ENCODE measurements around the gene AKT3. TPM values are rescaled to one million over a fixed set of nuclear protein-coding genes. Genes with fewer than 3 reads are reported as not detected.

The AKT3 gene
- polyA plus RNA-seq, 1 donor (not counting 4 experiments of a cell fraction or from before 2014, with no cell fraction given): 2.9 TPM

GRCh38 chr1:243620096-243620495 is 229.9 kb downstream of the AKT3 start:
- Histone ChIP-seq H3K27ac (ENCODE audit: control insufficient read depth, insufficient read depth, low read length) (no peak overlapping the region), H3K4me2 (ENCODE audit: control insufficient read depth, extremely low read depth, insufficient read depth, low read depth, low read length) (no peak overlapping the region), H4K20me1 (ENCODE audit: control insufficient read depth, extremely low read depth, insufficient read depth, low read length) (no peaks in the 10 kb centered on the region), H3K9ac (ENCODE audit: control insufficient read depth, extremely low read depth, insufficient read depth, low read length) (no peak overlapping the region), H3K27me3 (ENCODE audit: control insufficient read depth, extremely low read depth, insufficient read depth, low read length) (no peaks in the 10 kb centered on the region), H3K36me3 (ENCODE audit: control insufficient read depth in 2 of 2, extremely low read depth in 1 of 2, insufficient read depth in 2 of 2, low read length in 2 of 2) (no peaks in the 10 kb centered on the region), H3K79me2 (ENCODE audit: control insufficient read depth, insufficient read depth, low read length) (no peaks in the 10 kb centered on the region), H2AFZ (ENCODE audit: control insufficient read depth, low read length) (no peak overlapping the region), H3K4me3 (ENCODE audit: control insufficient read depth in 2 of 3, extremely low read depth in 1 of 3, insufficient read depth in 2 of 3, low read depth in 1 of 3, low read length in 3 of 3) (no peak overlapping the region), H3K9me1 (ENCODE audit: control insufficient read depth, extremely low read depth, insufficient read depth, low read length) (no peaks in the 10 kb centered on the region), H3K4me1 (ENCODE audit: control insufficient read depth, extremely low read depth, insufficient read depth, low read length) (no peaks in the 10 kb centered on the region), H3K9me3 (ENCODE audit: control insufficient read depth, low read depth, low read length) (peaks cover 3% of the 10 kb centered on the region)
- TF ChIP-seq EZH2 (IDR thresholded peaks at IDR 0.05; ENCODE audit: low read length) (no peak), CTCF (optimal IDR thresholded peaks at IDR 0.05 in 1 of 3, IDR thresholded peaks at IDR 0.05 in 1 of 3, conservative IDR thresholded peaks at IDR 0.05 in 1 of 3; ENCODE audit: extremely low read depth in 1 of 3, insufficient read depth in 2 of 3, low read length in 3 of 3) (no peak)
- no peak for FAIRE-seq
- dilution Hi-C loops (cut with MboI; ENCODE audit: extremely low pct_ligation_motif_present, low sequenced_read_pairs): no loop called here
- no peak for DNase-seq (ENCODE audit: low read depth, low spot score)

- FAIRE-seq (no peak), DNase-seq (ENCODE audit: low read depth, low spot score) (no peak)
- Histone ChIP-seq H3K9me3 (ENCODE audit: control insufficient read depth, low read depth, low read length) (no peaks in the 10 kb centered on the region), H3K4me3 (ENCODE audit: control insufficient read depth in 2 of 3, extremely low read depth in 1 of 3, insufficient read depth in 2 of 3, low read depth in 1 of 3, low read length in 3 of 3) (no peak overlapping the region), H4K20me1 (ENCODE audit: control insufficient read depth, extremely low read depth, insufficient read depth, low read length) (no peaks in the 10 kb centered on the region), H3K9ac (ENCODE audit: control insufficient read depth, extremely low read depth, insufficient read depth, low read length) (no peak overlapping the region), H3K9me1 (ENCODE audit: control insufficient read depth, extremely low read depth, insufficient read depth, low read length) (no peaks in the 10 kb centered on the region), H3K4me2 (ENCODE audit: control insufficient read depth, extremely low read depth, insufficient read depth, low read depth, low read length) (no peak overlapping the region), H3K27me3 (ENCODE audit: control insufficient read depth, extremely low read depth, insufficient read depth, low read length) (no peaks in the 10 kb centered on the region), H3K27ac (ENCODE audit: control insufficient read depth, insufficient read depth, low read length) (no peak overlapping the region), H3K79me2 (ENCODE audit: control insufficient read depth, insufficient read depth, low read length) (no peaks in the 10 kb centered on the region), H2AFZ (ENCODE audit: control insufficient read depth, low read length) (no peak overlapping the region), H3K36me3 (ENCODE audit: control insufficient read depth in 2 of 2, extremely low read depth in 1 of 2, insufficient read depth in 2 of 2, low read length in 2 of 2) (no peaks in the 10 kb centered on the region), H3K4me1 (ENCODE audit: control insufficient read depth, extremely low read depth, insufficient read depth, low read length) (no peaks in the 10 kb centered on the region)
- dilution Hi-C loops (cut with MboI; ENCODE audit: extremely low pct_ligation_motif_present, low sequenced_read_pairs): no loop called here
- TF ChIP-seq CTCF (optimal IDR thresholded peaks at IDR 0.05 in 1 of 3, IDR thresholded peaks at IDR 0.05 in 1 of 3, conservative IDR thresholded peaks at IDR 0.05 in 1 of 3; ENCODE audit: extremely low read depth in 1 of 3, insufficient read depth in 2 of 3, low read length in 3 of 3) (no peak), EZH2 (IDR thresholded peaks at IDR 0.05; ENCODE audit: low read length) (no peak)
Measured at GRCh38 chr1:243609698-243610097, 240.3 kb downstream of the AKT3 start.
